HG03520 (cell line): ENCODE data around the gene ZBTB33.

ENCODE experiments used
- ATAC-seq: cut with Tn5 transposase; IDR thresholded peaks from one replicate; pipeline ENCODE4 v1.9.1; 2021; ENCODE audit warnings: mild to moderate bottlenecking, moderate library complexity; ENCODE audit not compliant: unreplicated experiment

Gene ZBTB33

GRCh38 chrX:120262859-120263708 is 12.5 kb downstream of the ZBTB33 start:
- ATAC-seq, result no peak

GRCh38 chrX:120264341-120264740 is 13.7 kb downstream of the ZBTB33 start:
- no peak for ATAC-seq

DNA sequence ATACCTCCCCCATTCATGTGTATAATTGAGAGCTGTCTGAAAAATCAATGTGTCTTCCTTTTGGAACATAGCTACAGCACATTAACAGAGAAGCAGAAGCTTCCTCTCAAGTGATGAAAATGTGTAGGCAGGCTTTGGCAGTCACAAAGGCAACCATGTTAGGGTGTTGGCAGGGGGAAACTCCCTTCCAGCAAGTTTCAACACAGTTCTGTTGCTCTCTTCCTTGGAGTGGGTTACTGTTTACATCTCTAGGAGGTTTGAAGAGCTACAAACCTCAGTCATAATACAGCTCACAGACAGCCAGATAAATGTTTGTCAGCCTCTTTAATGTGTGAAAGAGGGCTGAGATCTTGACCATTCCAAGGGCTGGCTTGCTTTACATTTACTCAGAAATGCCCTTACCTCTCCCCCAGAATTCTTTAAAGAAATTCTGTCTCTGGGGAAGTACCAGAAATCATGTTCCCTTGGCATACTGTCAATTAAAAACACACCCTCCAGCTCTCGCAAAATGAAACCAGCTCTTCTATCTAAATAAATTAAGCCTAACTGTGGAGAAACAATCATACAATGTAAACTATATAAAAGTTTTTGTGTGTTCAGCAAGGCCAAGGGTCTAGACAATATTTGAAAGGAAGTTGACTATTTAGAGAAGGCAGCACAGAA is 18.9 kb downstream of the ZBTB33 start:
- ATAC-seq, result no peak

- no peak for ATAC-seq
Measured at GRCh38 chrX:120270567-120270966, 20.0 kb downstream of the ZBTB33 start.

GRCh38 chrX:120271218-120271617 is 20.6 kb downstream of the ZBTB33 start:
- no peak for ATAC-seq

DNA sequence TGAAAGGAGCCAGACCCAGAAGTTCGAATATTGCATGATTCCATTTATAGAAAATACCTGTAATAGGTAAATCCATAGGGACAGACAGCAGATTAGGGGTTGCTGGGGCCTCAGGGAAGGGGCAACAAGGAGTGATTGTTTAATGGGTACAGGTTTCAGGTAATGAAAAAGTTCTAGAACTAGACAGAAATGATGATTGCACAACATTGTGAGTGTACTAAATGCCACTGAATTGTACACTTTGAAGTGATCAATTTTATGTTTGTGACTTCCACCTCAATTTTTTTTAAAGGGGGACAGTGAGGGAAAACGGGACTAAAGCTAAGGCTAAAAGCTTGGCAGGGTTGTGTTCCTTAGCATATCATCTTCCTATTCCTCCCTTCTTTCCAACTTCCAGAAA is 23.5 kb downstream of the ZBTB33 start:
- no peak for ATAC-seq

GRCh38 chrX:120274958-120275357 is 24.3 kb downstream of the ZBTB33 start:
- no peak for ATAC-seq

GRCh38 chrX:120281021-120281624 is 30.5 kb downstream of the ZBTB33 start:
- ATAC-seq, result no peak

GRCh38 chrX:120281761-120282160 is 31.1 kb downstream of the ZBTB33 start:
- no peak for ATAC-seq

DNA sequence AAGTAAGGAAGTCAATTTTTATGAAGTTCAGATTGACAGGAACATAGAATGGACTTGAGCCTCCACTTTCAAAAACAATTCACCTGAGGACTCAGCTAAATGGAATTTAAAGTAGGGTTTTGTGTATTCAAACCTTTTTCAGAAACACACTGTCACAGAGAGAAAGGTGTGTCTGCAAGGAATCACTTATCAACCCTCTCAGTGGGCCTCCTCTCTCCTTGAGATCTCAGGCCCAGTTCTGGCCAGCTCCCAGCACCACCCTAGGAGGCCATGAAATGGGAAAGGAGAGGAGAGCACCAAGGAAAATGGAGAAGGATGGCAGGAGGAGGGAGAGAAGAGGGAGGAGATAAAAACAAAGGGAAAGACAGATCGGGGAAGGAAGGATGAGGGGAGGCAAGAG is 32.1 kb downstream of the ZBTB33 start:
- ATAC-seq, result no peak

DNA sequence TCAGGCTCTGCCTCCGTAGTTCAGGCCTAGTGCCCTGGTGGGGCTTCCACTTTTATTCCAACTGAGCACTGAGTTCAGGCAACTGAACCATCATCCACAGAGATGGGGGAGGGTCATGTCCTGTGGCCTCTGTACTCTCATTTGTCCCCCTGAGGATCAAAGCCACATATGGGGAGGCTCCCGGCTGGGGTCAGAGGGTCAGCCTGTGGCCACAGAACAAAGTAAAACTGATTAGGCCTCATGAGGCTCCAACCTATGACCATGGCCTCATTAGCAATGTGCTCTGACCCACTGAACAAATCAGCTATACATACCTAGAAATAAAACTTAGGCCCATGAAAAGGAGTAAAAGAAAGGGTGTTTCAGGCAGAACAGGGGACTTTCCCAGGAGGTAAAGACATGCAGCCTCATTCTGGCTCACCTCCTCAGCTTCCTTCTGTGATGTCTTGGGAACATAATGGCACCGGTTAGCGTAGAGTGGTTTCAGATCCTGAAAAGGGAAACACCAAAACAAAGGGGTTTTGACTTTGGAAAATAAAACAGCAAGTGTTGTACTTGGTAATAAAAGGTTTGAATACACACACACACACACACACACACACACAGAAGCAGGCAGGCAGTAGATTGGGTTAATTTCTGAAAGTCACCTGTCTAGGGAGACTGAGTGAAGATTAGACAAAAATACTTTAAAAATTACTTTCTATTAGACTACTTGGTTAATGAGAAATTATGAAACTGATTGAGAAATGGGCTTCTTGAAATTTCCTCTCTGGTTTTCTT is 36.3 kb downstream of the ZBTB33 start:
- ATAC-seq, result no peak

GRCh38 chrX:120287513-120288112 is 37.0 kb downstream of the ZBTB33 start:
- no peak for ATAC-seq

DNA sequence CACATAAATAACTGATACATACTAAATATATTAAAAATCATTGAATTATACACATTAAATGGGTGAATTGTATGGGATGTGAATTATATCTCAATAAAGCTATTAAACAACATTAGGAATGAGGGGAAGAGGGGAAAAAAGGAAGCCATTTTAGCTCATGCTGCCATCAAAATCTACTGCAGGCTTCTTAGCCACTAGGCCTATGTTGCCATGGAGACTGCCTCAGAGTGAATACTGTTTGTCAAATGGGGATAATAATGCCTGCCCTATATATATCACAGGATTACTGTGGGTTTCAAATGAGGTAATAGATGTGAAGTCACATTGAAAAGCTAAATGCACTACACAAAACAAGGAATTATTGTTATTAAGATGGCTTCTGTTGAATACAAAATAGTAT is 39.5 kb downstream of the ZBTB33 start:
- no peak for ATAC-seq

DNA sequence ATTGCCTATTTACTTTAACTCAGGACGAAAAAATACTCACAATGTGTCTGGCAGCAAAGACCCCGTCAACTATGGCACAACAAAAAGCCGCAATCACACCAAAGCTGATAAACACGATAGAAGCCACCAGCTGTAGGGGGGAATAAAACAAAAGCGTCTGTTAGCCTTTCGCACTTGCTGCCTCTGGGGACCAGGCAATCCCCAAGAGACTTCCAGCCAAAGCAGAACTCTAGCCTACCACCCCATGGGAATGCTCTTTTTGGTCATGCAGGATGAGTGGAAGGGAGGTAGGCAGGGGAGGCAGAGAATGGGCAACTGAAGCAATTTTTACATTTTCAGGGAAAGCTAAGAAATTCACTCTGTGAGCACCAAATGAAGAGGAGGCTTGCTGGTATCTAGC is 40.6 kb downstream of the ZBTB33 start:
- no peak for ATAC-seq

DNA sequence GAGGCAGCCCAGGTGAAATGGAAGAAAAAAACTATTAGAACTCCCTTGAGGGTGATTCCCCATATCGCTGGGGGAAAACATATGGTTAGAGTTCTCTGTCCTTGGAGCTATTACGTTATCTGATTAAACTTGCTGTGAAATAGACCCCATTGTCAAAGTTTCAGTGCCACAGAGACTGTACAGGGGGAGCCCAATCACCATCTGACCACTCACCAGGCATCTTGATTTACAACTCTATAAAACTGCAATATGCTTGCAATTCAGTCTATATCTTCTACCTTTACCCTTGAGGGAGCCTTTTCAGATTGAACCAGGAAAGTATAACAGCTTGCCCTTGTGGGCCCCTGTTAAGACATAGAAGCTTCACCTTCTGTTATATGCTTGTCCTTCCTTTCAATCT is 42.4 kb downstream of the ZBTB33 start:
- ATAC-seq, result no peak

DNA sequence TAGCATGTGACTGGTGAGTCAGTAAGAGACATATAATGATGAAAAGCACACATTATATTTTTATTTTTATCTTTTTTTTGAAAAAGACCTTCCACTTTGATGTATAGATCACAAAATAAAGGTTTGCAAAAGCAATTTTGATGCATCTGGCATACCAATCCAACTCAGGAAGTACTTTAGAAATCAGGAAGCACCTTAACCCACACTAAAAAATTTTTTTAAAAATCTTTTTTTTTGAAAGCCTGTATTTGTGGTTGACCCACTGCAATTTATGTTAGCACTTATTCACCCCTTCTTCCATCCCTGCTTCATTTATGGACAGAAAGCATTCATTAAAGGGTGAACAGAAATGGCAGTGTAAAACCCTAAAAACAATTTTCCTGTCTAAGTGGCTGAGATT is 44.0 kb downstream of the ZBTB33 start:
- no peak for ATAC-seq

DNA sequence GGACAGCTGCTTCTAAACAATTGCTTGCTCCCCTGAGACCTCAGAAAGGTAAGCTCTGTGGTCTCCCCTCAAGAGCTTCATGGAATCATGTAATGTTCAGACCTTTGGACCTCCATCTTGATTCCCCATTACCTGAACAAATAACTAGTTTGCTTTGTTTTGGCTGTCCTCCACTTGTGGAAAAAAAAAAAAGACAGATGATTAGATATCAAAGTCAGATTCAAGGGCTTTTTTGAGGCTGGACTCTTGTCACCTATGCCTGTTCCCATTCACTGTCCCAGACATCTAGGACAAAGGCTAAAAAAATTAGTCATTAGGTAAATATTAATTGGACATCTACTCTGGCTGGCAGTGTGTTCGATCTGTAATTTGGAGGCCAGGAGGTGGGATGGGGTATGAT is 47.3 kb downstream of the ZBTB33 start:
- no peak for ATAC-seq

DNA sequence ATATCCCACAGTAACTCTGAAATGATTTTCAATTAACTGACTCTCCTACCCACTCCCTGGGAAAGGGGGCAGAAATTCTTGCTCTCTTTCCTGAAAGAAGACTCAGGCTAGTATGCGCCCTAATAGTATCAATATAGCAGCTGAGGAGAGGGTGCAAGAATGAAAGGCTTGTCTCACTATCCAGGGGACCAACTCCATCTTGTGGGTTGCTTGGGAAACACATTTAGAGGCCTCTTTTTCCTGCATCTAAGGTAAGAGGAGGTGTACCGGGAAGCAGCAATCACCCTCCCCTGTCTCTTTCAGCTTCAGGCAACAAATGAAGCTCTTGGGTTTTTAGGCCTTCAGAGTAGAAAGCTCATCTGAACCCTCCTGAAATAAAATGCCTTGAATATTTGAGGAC is 49.3 kb downstream of the ZBTB33 start:
- no peak for ATAC-seq

DNA sequence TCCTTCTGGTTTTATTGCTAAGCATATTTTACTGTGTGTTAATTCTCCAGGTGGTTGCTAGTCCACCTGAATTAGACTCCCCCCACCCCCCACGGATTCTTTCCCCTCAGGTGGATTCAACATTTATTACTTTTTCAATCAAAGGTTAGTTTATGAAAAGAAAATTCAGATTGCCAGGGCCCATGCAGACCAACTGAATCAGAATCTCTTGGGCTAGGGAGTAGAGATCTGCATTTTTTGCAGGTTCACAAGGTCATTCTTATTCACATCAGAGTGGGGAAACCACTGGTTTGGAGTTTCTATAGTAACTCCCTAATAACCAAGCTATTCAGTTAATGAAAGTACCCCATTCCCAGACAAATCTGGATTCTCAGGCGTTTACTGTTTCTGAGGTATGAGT is 50.9 kb downstream of the ZBTB33 start:
- no peak for ATAC-seq

GRCh38 chrX:120301960-120302359 is 51.3 kb downstream of the ZBTB33 start:
- ATAC-seq, result no peak

- ATAC-seq, result peak; percentile 89
Measured at GRCh38 chrX:120302434-120302833, 51.8 kb downstream of the ZBTB33 start.
